ENCODE measurements around the gene EXOC3. TPM values are rescaled to one million over a fixed set of nuclear protein-coding genes. Genes with fewer than 3 reads are reported as not detected.

Gene EXOC3
- total and polyA plus RNA-seq, 7 donors, result 18.6 to 68.7 (median 48.2) TPM

- no peaks in the 10 kb centered on the region for H3K36me3 ChIP-seq
- no peak overlapping the region for H3K4me3 ChIP-seq
- TF ChIP-seq CTCF (IDR thresholded peaks at IDR 0.05) (no peak), POLR2AphosphoS5 (IDR thresholded peaks at IDR 0.05) (no peak), EP300 (IDR thresholded peaks at IDR 0.05) (no peak)
- H3K9me3 ChIP-seq, result no peaks in the 10 kb centered on the region
- 84% methylated on average over 12 of the region's 12 CpGs for WGBS, 2 donors
- peaks cover 0 to 4% (median 0%) of the 10 kb centered on the region in 3 donors for H3K27me3 ChIP-seq
- DNase-seq, result peak; percentile 8
- H3K4me1 ChIP-seq, result peaks cover 0 to 9% (median 0%) of the 10 kb centered on the region in 4 donors
- intact Hi-C loops (cut with DNase I), result no loop called here
- no peak overlapping the region for H3K27ac ChIP-seq
Observed at GRCh38 chr5:419970-420369, 23.0 kb upstream of the EXOC3 start.

- Histone ChIP-seq H3K27ac (no peak overlapping the region), H3K27me3 (peaks cover 0 to 2% (median 0%) of the 10 kb centered on the region in 3 donors), H3K4me1 (peaks cover 0 to 4% (median 0%) of the 10 kb centered on the region in 4 donors), H3K4me3 (no peak overlapping the region), H3K36me3 (no peaks in the 10 kb centered on the region), H3K9me3 (no peaks in the 10 kb centered on the region)
- peak; percentile 61 for DNase-seq
- WGBS, 2 donors, result 91 to 93% methylated on average over 52 of the region's 52 CpGs
- intact Hi-C loops (cut with DNase I), result no loop called here
- TF ChIP-seq EP300 (IDR thresholded peaks at IDR 0.05) (no peak), POLR2AphosphoS5 (IDR thresholded peaks at IDR 0.05) (no peak), CTCF (IDR thresholded peaks at IDR 0.05) (no peak), POLR2A (IDR thresholded peaks at IDR 0.05) (no peak)
Observed at GRCh38 chr5:420632-421286, 22.2 kb upstream of the EXOC3 start.

GRCh38 chr5:421287-421880 is 21.6 kb upstream of the EXOC3 start:
- Histone ChIP-seq H3K4me3 (no peak overlapping the region), H3K27me3 (no peaks in the 10 kb centered on the region), H3K9me3 (no peaks in the 10 kb centered on the region), H3K4me1 (no peaks in the 10 kb centered on the region), H3K27ac (no peak overlapping the region), H3K36me3 (no peaks in the 10 kb centered on the region)
- no peak for TF ChIP-seq POLR2A (IDR thresholded peaks at IDR 0.05)
- TF ChIP-seq CTCF (IDR thresholded peaks at IDR 0.05), result no peak
- TF ChIP-seq POLR2AphosphoS5 (IDR thresholded peaks at IDR 0.05), result no peak
- TF ChIP-seq EP300 (IDR thresholded peaks at IDR 0.05), result no peak
- 93 to 94% methylated on average over 34 of the region's 34 CpGs for WGBS, 2 donors
- DNase-seq, result peak; percentile 50
- intact Hi-C loops (cut with DNase I), result no loop called here

GRCh38 chr5:421901-422300 is 21.1 kb upstream of the EXOC3 start:
- Histone ChIP-seq H3K4me3 (no peak overlapping the region), H3K4me1 (no peaks in the 10 kb centered on the region), H3K9me3 (no peaks in the 10 kb centered on the region), H3K27ac (no peak overlapping the region), H3K36me3 (no peaks in the 10 kb centered on the region), H3K27me3 (no peaks in the 10 kb centered on the region)
- intact Hi-C loops (cut with DNase I), result no loop called here
- TF ChIP-seq POLR2A (IDR thresholded peaks at IDR 0.05), result no peak
- TF ChIP-seq POLR2AphosphoS5 (IDR thresholded peaks at IDR 0.05), result no peak
- no peak for TF ChIP-seq CTCF (IDR thresholded peaks at IDR 0.05)
- TF ChIP-seq EP300 (IDR thresholded peaks at IDR 0.05), result no peak
- WGBS, 2 donors, result 94 to 95% methylated on average over 13 of the region's 13 CpGs
- peak; percentile 54 for DNase-seq

Measured in sigmoid colon (tissue), 7 donors.